ENCODE data around the gene P2RY14.

The P2RY14 gene

DNA sequence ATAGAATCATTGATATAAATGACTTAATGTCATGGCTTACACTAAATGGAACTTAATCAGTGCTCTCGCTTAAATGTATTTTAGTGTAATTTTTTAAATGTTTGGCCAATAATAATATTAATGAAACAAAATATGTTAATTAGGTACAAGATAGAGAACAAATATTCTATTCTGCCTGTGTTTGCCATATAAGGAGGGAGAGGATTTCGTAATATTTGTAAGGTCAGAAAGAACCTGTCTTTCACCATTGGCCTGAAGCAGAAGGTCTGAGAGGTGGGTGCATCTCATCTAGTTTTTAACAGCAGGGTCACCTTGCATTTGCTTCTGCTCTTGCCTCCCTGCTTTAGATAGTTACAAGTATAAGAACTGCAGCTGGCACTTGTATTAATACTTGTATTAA, 35.8 kb upstream of the P2RY14 start:
- H3K4me1 ChIP-seq (ENCODE audit: insufficient read depth, low read length): no peaks in the 10 kb centered on the region
- H3K9me3 ChIP-seq (ENCODE audit: low read length): no peaks in the 10 kb centered on the region
- no peaks in the 10 kb centered on the region for H3K36me3 ChIP-seq (ENCODE audit: insufficient read depth, low read length)
- H3K27me3 ChIP-seq (ENCODE audit: control insufficient read depth in 1 of 2, insufficient read depth in 2 of 2, low read length in 2 of 2): no peaks in the 10 kb centered on the region
- no peak overlapping the region for H3K9ac ChIP-seq (ENCODE audit: low read length)
- H3K27ac ChIP-seq (ENCODE audit: low read depth, low read length): no peak overlapping the region
- H3K4me3 ChIP-seq (ENCODE audit: low read depth in 1 of 2, low read length in 2 of 2): no peak overlapping the region

DNA sequence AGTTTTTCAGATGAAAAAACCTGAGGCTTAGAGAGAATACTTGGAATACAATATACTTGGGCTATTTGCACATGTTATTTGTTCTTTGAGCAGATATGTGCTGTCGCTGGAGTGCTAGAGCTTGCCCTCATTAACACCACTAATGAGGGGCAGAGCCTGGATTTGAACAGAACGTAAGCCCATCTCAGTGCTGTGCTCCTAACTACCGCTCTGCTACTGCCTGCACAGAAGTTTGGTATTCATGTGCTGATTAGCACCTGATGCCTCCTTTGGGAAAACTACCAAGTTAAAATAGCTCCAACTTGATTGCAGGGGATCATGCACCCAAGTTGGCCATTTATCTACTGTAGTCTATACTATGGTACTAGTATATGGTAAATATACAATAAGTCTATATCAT, 34.6 kb upstream of the P2RY14 start:
- Histone ChIP-seq H3K27ac (ENCODE audit: low read depth, low read length) (no peak overlapping the region), H3K4me3 (ENCODE audit: low read depth in 1 of 2, low read length in 2 of 2) (no peak overlapping the region), H3K9ac (ENCODE audit: low read length) (no peak overlapping the region), H3K27me3 (ENCODE audit: control insufficient read depth in 1 of 2, insufficient read depth in 2 of 2, low read length in 2 of 2) (no peaks in the 10 kb centered on the region), H3K4me1 (ENCODE audit: insufficient read depth, low read length) (no peaks in the 10 kb centered on the region), H3K36me3 (ENCODE audit: insufficient read depth, low read length) (no peaks in the 10 kb centered on the region), H3K9me3 (ENCODE audit: low read length) (no peaks in the 10 kb centered on the region)

- H3K9ac ChIP-seq (ENCODE audit: low read length): no peak overlapping the region
- no peak overlapping the region for H3K4me3 ChIP-seq (ENCODE audit: low read depth in 1 of 2, low read length in 2 of 2)
- no peak overlapping the region for H3K27ac ChIP-seq (ENCODE audit: low read depth, low read length)
- no peaks in the 10 kb centered on the region for H3K4me1 ChIP-seq (ENCODE audit: insufficient read depth, low read length)
- H3K36me3 ChIP-seq (ENCODE audit: insufficient read depth, low read length): no peaks in the 10 kb centered on the region
- no peaks in the 10 kb centered on the region for H3K27me3 ChIP-seq (ENCODE audit: control insufficient read depth in 1 of 2, insufficient read depth in 2 of 2, low read length in 2 of 2)
- H3K9me3 ChIP-seq (ENCODE audit: low read length): no peaks in the 10 kb centered on the region
These were observed 31.2 kb upstream of the P2RY14 start for GRCh38 chr3:151309566-151309965.

DNA sequence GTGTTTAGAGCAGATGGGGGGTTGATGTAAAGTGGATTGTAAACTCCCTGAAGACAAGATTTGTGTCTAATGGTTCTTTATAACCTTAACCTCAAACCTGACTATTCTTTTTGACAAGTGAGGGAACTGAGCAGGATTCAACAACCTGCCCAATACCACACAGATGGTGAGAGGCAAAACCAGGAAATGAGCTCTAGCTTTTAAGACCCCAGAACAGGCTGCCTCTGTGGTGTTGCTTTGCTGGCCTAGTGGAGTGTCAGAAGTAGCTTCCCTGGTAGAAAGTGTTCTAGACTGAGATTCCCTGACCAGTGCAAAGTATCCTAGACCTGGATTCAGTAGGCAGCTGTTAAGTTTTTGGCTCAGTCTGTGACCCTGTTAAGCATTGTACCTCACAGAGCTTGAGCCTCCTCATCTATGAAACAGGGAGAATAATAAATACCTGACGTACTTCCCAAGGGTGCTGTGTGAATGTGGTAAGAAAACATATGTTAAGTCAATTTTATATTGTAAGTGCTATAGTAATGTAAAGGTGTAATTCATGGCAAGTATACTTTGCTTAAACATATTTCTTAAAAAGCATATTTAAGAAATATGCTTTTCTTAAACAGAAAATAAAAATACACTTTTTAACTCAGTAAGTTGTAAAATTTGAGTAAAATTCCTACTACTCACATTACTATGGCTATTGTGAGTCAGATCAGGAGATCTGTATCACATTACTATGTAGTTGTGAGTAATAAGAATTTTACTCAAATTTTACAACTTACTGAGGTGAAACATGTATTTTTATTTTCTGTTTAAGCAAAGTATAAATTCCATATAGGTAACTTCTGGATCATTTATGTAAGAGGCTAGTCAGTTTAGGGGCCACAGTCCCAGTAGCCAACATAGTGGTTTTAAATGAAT, 29.5 kb upstream of the P2RY14 start:
- H3K27me3 ChIP-seq (ENCODE audit: control insufficient read depth in 1 of 2, insufficient read depth in 2 of 2, low read length in 2 of 2): no peaks in the 10 kb centered on the region
- H3K27ac ChIP-seq (ENCODE audit: low read depth, low read length): no peak overlapping the region
- H3K9ac ChIP-seq (ENCODE audit: low read length): no peak overlapping the region
- H3K4me1 ChIP-seq (ENCODE audit: insufficient read depth, low read length): no peaks in the 10 kb centered on the region
- H3K36me3 ChIP-seq (ENCODE audit: insufficient read depth, low read length): no peaks in the 10 kb centered on the region
- no peaks in the 10 kb centered on the region for H3K9me3 ChIP-seq (ENCODE audit: low read length)
- no peak overlapping the region for H3K4me3 ChIP-seq (ENCODE audit: low read depth in 1 of 2, low read length in 2 of 2)

GRCh38 chr3:151307131-151307530, 28.8 kb upstream of the P2RY14 start:
- no peak overlapping the region for H3K9ac ChIP-seq (ENCODE audit: low read length)
- no peaks in the 10 kb centered on the region for H3K27me3 ChIP-seq (ENCODE audit: control insufficient read depth in 1 of 2, insufficient read depth in 2 of 2, low read length in 2 of 2)
- no peak overlapping the region for H3K4me3 ChIP-seq (ENCODE audit: low read depth in 1 of 2, low read length in 2 of 2)
- H3K4me1 ChIP-seq (ENCODE audit: insufficient read depth, low read length): no peaks in the 10 kb centered on the region
- no peak overlapping the region for H3K27ac ChIP-seq (ENCODE audit: low read depth, low read length)
- no peaks in the 10 kb centered on the region for H3K36me3 ChIP-seq (ENCODE audit: insufficient read depth, low read length)
- H3K9me3 ChIP-seq (ENCODE audit: low read length): no peaks in the 10 kb centered on the region

- Histone ChIP-seq H3K9me3 (ENCODE audit: low read length) (no peaks in the 10 kb centered on the region), H3K4me3 (ENCODE audit: low read depth in 1 of 2, low read length in 2 of 2) (no peak overlapping the region), H3K27me3 (ENCODE audit: control insufficient read depth in 1 of 2, insufficient read depth in 2 of 2, low read length in 2 of 2) (no peaks in the 10 kb centered on the region), H3K36me3 (ENCODE audit: insufficient read depth, low read length) (no peaks in the 10 kb centered on the region), H3K9ac (ENCODE audit: low read length) (no peak overlapping the region), H3K4me1 (ENCODE audit: insufficient read depth, low read length) (no peaks in the 10 kb centered on the region), H3K27ac (ENCODE audit: low read depth, low read length) (no peak overlapping the region)
These were observed 27.9 kb upstream of the P2RY14 start for GRCh38 chr3:151306168-151306810.

DNA sequence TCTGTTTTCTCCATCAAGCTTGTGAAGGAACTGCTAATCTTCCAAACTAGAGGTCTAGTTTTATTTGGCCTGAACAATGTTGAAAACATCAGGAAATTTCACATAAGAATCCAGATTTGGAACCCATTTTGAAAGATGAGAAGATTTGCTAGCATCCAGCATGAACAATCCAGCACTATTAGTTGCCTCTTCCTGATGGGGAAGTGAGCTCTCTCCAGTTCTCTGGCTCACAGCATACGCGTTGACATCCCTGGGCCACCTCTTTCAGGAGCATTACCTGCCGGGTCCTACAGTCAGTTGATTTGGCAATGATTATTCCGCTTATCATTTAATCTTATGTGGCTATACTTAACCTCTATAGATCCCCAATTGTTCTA, 27.4 kb upstream of the P2RY14 start:
- Histone ChIP-seq H3K4me1 (ENCODE audit: insufficient read depth, low read length) (no peaks in the 10 kb centered on the region), H3K27ac (ENCODE audit: low read depth, low read length) (no peak overlapping the region), H3K9me3 (ENCODE audit: low read length) (no peaks in the 10 kb centered on the region), H3K36me3 (ENCODE audit: insufficient read depth, low read length) (no peaks in the 10 kb centered on the region), H3K4me3 (ENCODE audit: low read depth in 1 of 2, low read length in 2 of 2) (no peak overlapping the region), H3K27me3 (ENCODE audit: control insufficient read depth in 1 of 2, insufficient read depth in 2 of 2, low read length in 2 of 2) (no peaks in the 10 kb centered on the region), H3K9ac (ENCODE audit: low read length) (no peak overlapping the region)

- Histone ChIP-seq H3K4me3 (ENCODE audit: low read depth in 1 of 2, low read length in 2 of 2) (no peak overlapping the region), H3K36me3 (ENCODE audit: insufficient read depth, low read length) (no peaks in the 10 kb centered on the region), H3K27me3 (ENCODE audit: control insufficient read depth in 1 of 2, insufficient read depth in 2 of 2, low read length in 2 of 2) (no peaks in the 10 kb centered on the region), H3K9ac (ENCODE audit: low read length) (no peak overlapping the region), H3K4me1 (ENCODE audit: insufficient read depth, low read length) (no peaks in the 10 kb centered on the region), H3K9me3 (ENCODE audit: low read length) (no peaks in the 10 kb centered on the region), H3K27ac (ENCODE audit: low read depth, low read length) (no peak overlapping the region)
These were observed 26.9 kb upstream of the P2RY14 start for GRCh38 chr3:151305060-151305774.

- no peaks in the 10 kb centered on the region for H3K27me3 ChIP-seq (ENCODE audit: control insufficient read depth in 1 of 2, insufficient read depth in 2 of 2, low read length in 2 of 2)
- H3K9ac ChIP-seq (ENCODE audit: low read length): no peak overlapping the region
- H3K4me1 ChIP-seq (ENCODE audit: insufficient read depth, low read length): no peaks in the 10 kb centered on the region
- no peaks in the 10 kb centered on the region for H3K36me3 ChIP-seq (ENCODE audit: insufficient read depth, low read length)
- no peaks in the 10 kb centered on the region for H3K9me3 ChIP-seq (ENCODE audit: low read length)
- H3K27ac ChIP-seq (ENCODE audit: low read depth, low read length): no peak overlapping the region
- H3K4me3 ChIP-seq (ENCODE audit: low read depth in 1 of 2, low read length in 2 of 2): no peak overlapping the region
These were observed 25.4 kb upstream of the P2RY14 start for GRCh38 chr3:151303751-151304150.

GRCh38 chr3:151301787-151302186, 23.4 kb upstream of the P2RY14 start:
- Histone ChIP-seq H3K4me1 (ENCODE audit: insufficient read depth, low read length) (no peaks in the 10 kb centered on the region), H3K27ac (ENCODE audit: low read depth, low read length) (no peak overlapping the region), H3K36me3 (ENCODE audit: insufficient read depth, low read length) (no peaks in the 10 kb centered on the region), H3K27me3 (ENCODE audit: control insufficient read depth in 1 of 2, insufficient read depth in 2 of 2, low read length in 2 of 2) (no peaks in the 10 kb centered on the region), H3K4me3 (ENCODE audit: low read depth in 1 of 2, low read length in 2 of 2) (no peak overlapping the region), H3K9me3 (ENCODE audit: low read length) (no peaks in the 10 kb centered on the region), H3K9ac (ENCODE audit: low read length) (no peak overlapping the region)

GRCh38 chr3:151300539-151300938, 22.2 kb upstream of the P2RY14 start:
- H3K27ac ChIP-seq (ENCODE audit: low read depth, low read length): no peak overlapping the region
- no peak overlapping the region for H3K4me3 ChIP-seq (ENCODE audit: low read depth in 1 of 2, low read length in 2 of 2)
- no peaks in the 10 kb centered on the region for H3K27me3 ChIP-seq (ENCODE audit: control insufficient read depth in 1 of 2, insufficient read depth in 2 of 2, low read length in 2 of 2)
- no peaks in the 10 kb centered on the region for H3K9me3 ChIP-seq (ENCODE audit: low read length)
- no peaks in the 10 kb centered on the region for H3K4me1 ChIP-seq (ENCODE audit: insufficient read depth, low read length)
- H3K9ac ChIP-seq (ENCODE audit: low read length): no peak overlapping the region
- H3K36me3 ChIP-seq (ENCODE audit: insufficient read depth, low read length): no peaks in the 10 kb centered on the region

Measured in muscle layer of colon (tissue), 2 donors.